ENCODE data around the gene SAMD11. TPM values are rescaled to one million over a fixed set of nuclear protein-coding genes. Genes with fewer than 3 reads are reported as not detected.

The SAMD11 gene
- total and polyA plus RNA-seq, 4 donors = 0.51 to 4.1 (median 1.3) TPM

DNA sequence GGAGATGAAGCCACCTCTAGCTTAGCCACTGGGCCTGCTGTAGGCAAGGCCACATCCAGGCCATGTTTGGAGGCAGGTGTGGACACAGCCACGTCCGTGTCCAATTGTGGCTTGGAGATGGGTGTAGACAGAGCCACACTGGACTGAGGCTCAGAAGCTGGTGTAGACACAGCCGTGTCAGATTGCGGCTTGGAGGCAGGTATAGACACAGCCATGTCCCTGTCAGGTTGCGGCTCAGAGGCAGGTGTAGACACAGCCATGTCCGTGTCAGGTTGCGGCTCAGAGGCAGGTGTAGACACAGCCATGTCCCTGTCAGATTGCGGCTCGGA, 56.0 kb downstream of the SAMD11 start:
- Histone ChIP-seq H3K9me3 (ENCODE audit: control insufficient read depth in 4 of 4, low read length in 3 of 4) (no peaks in the 10 kb centered on the region), H3K4me3 (ENCODE audit: low read depth in 1 of 3, low read length in 3 of 3) (no peak overlapping the region), H3K9ac (ENCODE audit: low read depth in 1 of 2, low read length in 2 of 2) (no peak overlapping the region), H3K27me3 (ENCODE audit: control insufficient read depth in 4 of 4, insufficient read depth in 4 of 4, low read length in 3 of 4) (peaks cover 0 to 4% (median 3%) of the 10 kb centered on the region in 4 donors), H3K27ac (ENCODE audit: low read depth in 1 of 2, low read length in 2 of 2) (no peak overlapping the region), H3K36me3 (ENCODE audit: control insufficient read depth in 4 of 4, insufficient read depth in 3 of 4, low read depth in 1 of 4, low read length in 3 of 4) (no peaks in the 10 kb centered on the region), H3K4me1 (ENCODE audit: control insufficient read depth in 4 of 4, insufficient read depth in 4 of 4, low read length in 3 of 4) (peaks cover 0 to 6% (median 2%) of the 10 kb centered on the region in 4 donors)
- no peak for DNase-seq (ENCODE audit: low spot score)
- TF ChIP-seq GABPA (IDR thresholded peaks at IDR 0.05 in 1 of 2, conservative IDR thresholded peaks at IDR 0.05 in 1 of 2) (no peak), FOXA1 (IDR thresholded peaks at IDR 0.05) (no peak), TAF1 (conservative IDR thresholded peaks at IDR 0.05) (no peak), HNF4G (IDR thresholded peaks at IDR 0.05) (no peak), SP1 (IDR thresholded peaks at IDR 0.05) (no peak), EGR1 (IDR thresholded peaks at IDR 0.05; ENCODE audit: low read depth in 2 of 2) (no peak), HNF4A (conservative IDR thresholded peaks at IDR 0.05) (no peak), RXRA (IDR thresholded peaks at IDR 0.05) (no peak), FOXA2 (IDR thresholded peaks at IDR 0.05) (no peak), YY1 (IDR thresholded peaks at IDR 0.05) (no peak), RAD21 (IDR thresholded peaks at IDR 0.05) (no peak), JUND (IDR thresholded peaks at IDR 0.05) (no peak)
- TF ChIP-seq, protein P1, sequence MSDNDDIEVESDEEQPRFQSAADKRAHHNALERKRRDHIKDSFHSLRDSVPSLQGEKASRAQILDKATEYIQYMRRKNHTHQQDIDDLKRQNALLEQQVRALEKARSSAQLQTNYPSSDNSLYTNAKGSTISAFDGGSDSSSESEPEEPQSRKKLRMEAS (IDR thresholded peaks at IDR 0.05) = no peak
- TF ChIP-seq, protein P2, sequence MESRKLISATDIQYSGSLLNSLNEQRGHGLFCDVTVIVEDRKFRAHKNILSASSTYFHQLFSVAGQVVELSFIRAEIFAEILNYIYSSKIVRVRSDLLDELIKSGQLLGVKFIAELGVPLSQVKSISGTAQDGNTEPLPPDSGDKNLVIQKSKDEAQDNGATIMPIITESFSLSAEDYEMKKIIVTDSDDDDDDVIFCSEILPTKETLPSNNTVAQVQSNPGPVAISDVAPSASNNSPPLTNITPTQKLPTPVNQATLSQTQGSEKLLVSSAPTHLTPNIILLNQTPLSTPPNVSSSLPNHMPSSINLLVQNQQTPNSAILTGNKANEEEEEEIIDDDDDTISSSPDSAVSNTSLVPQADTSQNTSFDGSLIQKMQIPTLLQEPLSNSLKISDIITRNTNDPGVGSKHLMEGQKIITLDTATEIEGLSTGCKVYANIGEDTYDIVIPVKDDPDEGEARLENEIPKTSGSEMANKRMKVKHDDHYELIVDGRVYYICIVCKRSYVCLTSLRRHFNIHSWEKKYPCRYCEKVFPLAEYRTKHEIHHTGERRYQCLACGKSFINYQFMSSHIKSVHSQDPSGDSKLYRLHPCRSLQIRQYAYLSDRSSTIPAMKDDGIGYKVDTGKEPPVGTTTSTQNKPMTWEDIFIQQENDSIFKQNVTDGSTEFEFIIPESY (IDR thresholded peaks at IDR 0.05) = no peak
- TF ChIP-seq, protein P3, sequence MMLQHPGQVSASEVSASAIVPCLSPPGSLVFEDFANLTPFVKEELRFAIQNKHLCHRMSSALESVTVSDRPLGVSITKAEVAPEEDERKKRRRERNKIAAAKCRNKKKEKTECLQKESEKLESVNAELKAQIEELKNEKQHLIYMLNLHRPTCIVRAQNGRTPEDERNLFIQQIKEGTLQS (IDR thresholded peaks at IDR 0.05) = no peak
- TF ChIP-seq, protein P4, sequence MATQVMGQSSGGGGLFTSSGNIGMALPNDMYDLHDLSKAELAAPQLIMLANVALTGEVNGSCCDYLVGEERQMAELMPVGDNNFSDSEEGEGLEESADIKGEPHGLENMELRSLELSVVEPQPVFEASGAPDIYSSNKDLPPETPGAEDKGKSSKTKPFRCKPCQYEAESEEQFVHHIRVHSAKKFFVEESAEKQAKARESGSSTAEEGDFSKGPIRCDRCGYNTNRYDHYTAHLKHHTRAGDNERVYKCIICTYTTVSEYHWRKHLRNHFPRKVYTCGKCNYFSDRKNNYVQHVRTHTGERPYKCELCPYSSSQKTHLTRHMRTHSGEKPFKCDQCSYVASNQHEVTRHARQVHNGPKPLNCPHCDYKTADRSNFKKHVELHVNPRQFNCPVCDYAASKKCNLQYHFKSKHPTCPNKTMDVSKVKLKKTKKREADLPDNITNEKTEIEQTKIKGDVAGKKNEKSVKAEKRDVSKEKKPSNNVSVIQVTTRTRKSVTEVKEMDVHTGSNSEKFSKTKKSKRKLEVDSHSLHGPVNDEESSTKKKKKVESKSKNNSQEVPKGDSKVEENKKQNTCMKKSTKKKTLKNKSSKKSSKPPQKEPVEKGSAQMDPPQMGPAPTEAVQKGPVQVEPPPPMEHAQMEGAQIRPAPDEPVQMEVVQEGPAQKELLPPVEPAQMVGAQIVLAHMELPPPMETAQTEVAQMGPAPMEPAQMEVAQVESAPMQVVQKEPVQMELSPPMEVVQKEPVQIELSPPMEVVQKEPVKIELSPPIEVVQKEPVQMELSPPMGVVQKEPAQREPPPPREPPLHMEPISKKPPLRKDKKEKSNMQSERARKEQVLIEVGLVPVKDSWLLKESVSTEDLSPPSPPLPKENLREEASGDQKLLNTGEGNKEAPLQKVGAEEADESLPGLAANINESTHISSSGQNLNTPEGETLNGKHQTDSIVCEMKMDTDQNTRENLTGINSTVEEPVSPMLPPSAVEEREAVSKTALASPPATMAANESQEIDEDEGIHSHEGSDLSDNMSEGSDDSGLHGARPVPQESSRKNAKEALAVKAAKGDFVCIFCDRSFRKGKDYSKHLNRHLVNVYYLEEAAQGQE (IDR thresholded peaks at IDR 0.05) = no peak
- WGBS = 91% methylated on average over 9 of the region's 9 CpGs

DNA sequence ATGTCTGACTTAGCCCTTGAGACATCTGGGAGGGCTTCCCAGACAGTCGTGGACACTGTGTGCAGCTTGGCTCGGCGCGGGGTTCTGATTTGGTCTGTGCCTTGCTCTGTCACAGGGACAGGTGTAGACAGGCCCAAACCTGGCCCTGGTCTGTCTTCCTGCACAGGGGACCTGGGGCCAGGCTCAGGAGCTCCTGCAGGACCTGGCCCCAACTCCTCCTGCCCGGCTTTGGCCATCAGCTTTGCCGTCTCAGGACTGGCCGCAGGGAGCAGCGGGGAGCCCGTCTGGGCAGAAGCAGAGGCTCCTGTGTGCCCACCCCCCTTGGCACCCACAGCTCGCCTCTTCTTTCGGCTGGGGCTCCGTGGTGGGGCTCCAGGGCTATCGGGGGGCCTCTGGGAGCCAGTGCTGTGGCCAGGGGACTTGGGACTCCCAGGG, 56.4 kb downstream of the SAMD11 start:
- H3K27ac ChIP-seq (ENCODE audit: low read depth in 1 of 2, low read length in 2 of 2) = no peak overlapping the region
- H3K9ac ChIP-seq (ENCODE audit: low read depth in 1 of 2, low read length in 2 of 2) = no peak overlapping the region
- H3K9me3 ChIP-seq (ENCODE audit: control insufficient read depth in 4 of 4, low read length in 3 of 4) = no peaks in the 10 kb centered on the region
- no peak for DNase-seq (ENCODE audit: low spot score)
- TF ChIP-seq, protein P4 (IDR thresholded peaks at IDR 0.05) = no peak
- H3K36me3 ChIP-seq (ENCODE audit: control insufficient read depth in 4 of 4, insufficient read depth in 3 of 4, low read depth in 1 of 4, low read length in 3 of 4) = no peaks in the 10 kb centered on the region
- no peak overlapping the region for H3K4me3 ChIP-seq (ENCODE audit: low read depth in 1 of 3, low read length in 3 of 3)
- H3K27me3 ChIP-seq (ENCODE audit: control insufficient read depth in 4 of 4, insufficient read depth in 4 of 4, low read length in 3 of 4) = peaks cover 0 to 4% (median 2%) of the 10 kb centered on the region in 4 donors
- 82% methylated on average over 13 of the region's 13 CpGs for WGBS
- peaks cover 0 to 6% (median 2%) of the 10 kb centered on the region in 4 donors for H3K4me1 ChIP-seq (ENCODE audit: control insufficient read depth in 4 of 4, insufficient read depth in 4 of 4, low read length in 3 of 4)
